ENCODE measurements around the gene AATF. TPM values are rescaled to one million over a fixed set of nuclear protein-coding genes. Genes with fewer than 3 reads are reported as not detected.

Gene AATF
- total RNA-seq, 4 donors from 2014 or later, result 16.5 to 54.2 (median 26.9) TPM

DNA sequence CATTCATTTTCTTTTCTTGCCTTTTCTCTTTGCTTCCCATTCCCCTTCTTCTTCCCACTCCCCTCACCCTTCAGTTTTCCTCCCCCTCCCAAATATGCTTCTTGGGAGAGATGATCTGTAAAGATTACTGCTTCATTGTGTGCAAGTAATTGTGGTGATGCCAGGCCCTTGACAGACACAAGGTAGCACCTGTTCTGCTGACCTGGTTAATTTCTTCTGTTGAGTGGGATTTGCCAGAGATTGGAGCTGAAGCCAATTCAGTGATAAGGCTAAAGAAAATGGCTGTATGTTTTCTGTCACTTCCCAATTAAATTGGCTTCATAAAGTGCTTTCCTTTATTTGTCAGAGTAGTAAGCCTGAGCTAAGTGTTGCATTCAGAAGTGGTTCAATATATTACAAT, 44.5 kb downstream of the AATF start:
- H3K27ac ChIP-seq, result no peak overlapping the region
- no peak for DNase-seq
- H3K36me3 ChIP-seq, result peaks cover 0 to 64% (median 26%) of the 10 kb centered on the region in 4 donors
- no peaks in the 10 kb centered on the region for H3K9me3 ChIP-seq
- intact Hi-C loops (cut with DNase I; ENCODE audit: low total_unique reads) (no loop called here), in situ Hi-C loops (cut with MboI; ENCODE audit: low pct_ligation_motif_present in 1 of 4, low pct_unique_long_range_greater_than_20kb in 1 of 4, low sequenced_read_pairs in 3 of 4) (no loop called here)
- no peaks in the 10 kb centered on the region for H3K4me1 ChIP-seq
- TF ChIP-seq EP300 (IDR thresholded peaks at IDR 0.05; ENCODE audit: low read depth) (no peak), CTCF (IDR thresholded peaks at IDR 0.05) (no peak)
- H3K4me3 ChIP-seq, result no peak overlapping the region
- no peaks in the 10 kb centered on the region for H3K27me3 ChIP-seq

GRCh38 chr17:36994438-36994837, 45.7 kb downstream of the AATF start:
- in situ Hi-C loops (cut with MboI; ENCODE audit: low pct_ligation_motif_present in 1 of 4, low pct_unique_long_range_greater_than_20kb in 1 of 4, low sequenced_read_pairs in 3 of 4), result no loop called here
- H3K27ac ChIP-seq, result no peak overlapping the region
- no peaks in the 10 kb centered on the region for H3K9me3 ChIP-seq
- no peaks in the 10 kb centered on the region for H3K27me3 ChIP-seq
- WGBS, 2 donors (ENCODE audit: low coverage in 1 of 2), result 73 to 88% methylated on average over 3 of the region's 3 CpGs
- intact Hi-C loops (cut with DNase I; ENCODE audit: low total_unique reads), result no loop called here
- no peak overlapping the region for H3K4me3 ChIP-seq
- H3K4me1 ChIP-seq, result no peaks in the 10 kb centered on the region
- no peak for TF ChIP-seq EP300 (IDR thresholded peaks at IDR 0.05; ENCODE audit: low read depth)
- TF ChIP-seq POLR2AphosphoS5 (IDR thresholded peaks at IDR 0.05), result no peak
- no peak for TF ChIP-seq CTCF (IDR thresholded peaks at IDR 0.05)
- no peak for TF ChIP-seq POLR2A (IDR thresholded peaks at IDR 0.05)
- DNase-seq, result no peak
- H3K36me3 ChIP-seq, result peaks cover 0 to 51% (median 20%) of the 10 kb centered on the region in 4 donors

DNA sequence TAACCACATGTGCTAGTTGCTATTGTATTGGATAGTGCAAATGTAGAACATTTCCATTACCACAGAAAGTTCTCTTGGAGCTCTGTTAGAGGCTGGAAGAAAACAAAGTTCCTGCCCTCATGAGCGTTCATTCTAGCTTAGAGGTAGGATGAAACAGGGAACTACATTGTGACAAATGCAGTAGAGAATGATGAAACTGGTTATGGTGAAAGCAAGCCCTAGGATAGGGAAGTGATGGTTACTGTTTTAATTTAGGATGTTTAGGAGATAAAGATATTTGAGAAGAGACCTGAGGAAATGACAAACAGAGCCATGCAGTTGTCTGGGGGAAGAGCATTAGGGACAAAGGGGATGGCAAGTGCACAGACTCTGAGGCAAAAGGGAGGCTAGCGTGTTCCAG, 50.7 kb downstream of the AATF start:
- intact Hi-C loops (cut with DNase I; ENCODE audit: low total_unique reads), result no loop called here
- in situ Hi-C loops (cut with MboI; ENCODE audit: low pct_ligation_motif_present in 1 of 4, low pct_unique_long_range_greater_than_20kb in 1 of 4, low sequenced_read_pairs in 3 of 4), result no loop called here

GRCh38 chr17:37016780-37017179, 68.0 kb downstream of the AATF start:
- 80 to 97% methylated on average over 2 to 4 of the region's 4 CpGs for WGBS, 2 donors (ENCODE audit: low coverage in 1 of 2)
- Histone ChIP-seq H3K27ac (no peak overlapping the region), H3K27me3 (no peaks in the 10 kb centered on the region), H3K9me3 (no peaks in the 10 kb centered on the region), H3K36me3 (peaks cover 0 to 7% (median 0%) of the 10 kb centered on the region in 4 donors), H3K4me1 (no peaks in the 10 kb centered on the region), H3K4me3 (no peak overlapping the region)
- in situ Hi-C loops (cut with MboI; ENCODE audit: low pct_ligation_motif_present in 1 of 4, low pct_unique_long_range_greater_than_20kb in 1 of 4, low sequenced_read_pairs in 3 of 4), result loop anchor here in 1 of 4 donors (10.0 kb wide), 1 partner anchor 62 kb away; no protein-coding TSS in a partner anchor
- intact Hi-C loops (cut with DNase I; ENCODE audit: low total_unique reads), result no loop called here
- TF ChIP-seq EP300 (IDR thresholded peaks at IDR 0.05; ENCODE audit: low read depth), result no peak
- TF ChIP-seq POLR2AphosphoS5 (IDR thresholded peaks at IDR 0.05), result no peak
- no peak for TF ChIP-seq POLR2A (IDR thresholded peaks at IDR 0.05)
- TF ChIP-seq CTCF (IDR thresholded peaks at IDR 0.05), result no peak
- no peak for DNase-seq

More for the DNA sequence above, 50.7 kb downstream of the AATF start:
- no peaks in the 10 kb centered on the region for H3K4me1 ChIP-seq
- no peak overlapping the region for H3K27ac ChIP-seq
- H3K36me3 ChIP-seq, result peaks cover 0 to 47% (median 20%) of the 10 kb centered on the region in 4 donors
- DNase-seq, result no peak
- TF ChIP-seq POLR2A (IDR thresholded peaks at IDR 0.05) (no peak), EP300 (IDR thresholded peaks at IDR 0.05; ENCODE audit: low read depth) (no peak), POLR2AphosphoS5 (IDR thresholded peaks at IDR 0.05) (no peak), CTCF (IDR thresholded peaks at IDR 0.05) (no peak)
- no peak overlapping the region for H3K4me3 ChIP-seq
- WGBS, 2 donors (ENCODE audit: low coverage in 1 of 2), result 83 to 97% methylated on average over 2 of the region's 2 CpGs
- peaks cover 0 to 4% of the 10 kb centered on the region in 2 donors for H3K9me3 ChIP-seq
- no peaks in the 10 kb centered on the region for H3K27me3 ChIP-seq

Data from transverse colon (tissue), 4 donors.